WTC11 (cell line): ENCODE measurements around the gene CLEC1A.

ENCODE experiments used
- CBFB ChIP-seq: sonication (generic); formaldehyde crosslinking; IDR thresholded peaks from 2 replicates; pipeline ENCODE4 v1.8.1; 2022; ENCODE audit warnings: mild to moderate bottlenecking, low read depth, missing genetic modification reagents
- ETV6 ChIP-seq: sonication (generic); formaldehyde crosslinking; IDR thresholded peaks from 2 replicates; pipeline ENCODE4 v1.8.1; 2022; ENCODE audit warnings: mild to moderate bottlenecking, missing genetic modification reagents
- JUN ChIP-seq: sonication (generic); formaldehyde crosslinking; IDR thresholded peaks from 2 replicates; pipeline ENCODE4 v1.8.0; 2023; ENCODE audit warnings: mild to moderate bottlenecking, missing genetic modification reagents
- TEAD1 ChIP-seq: sonication (generic); formaldehyde crosslinking; IDR thresholded peaks from 2 replicates; pipeline ENCODE4 v1.8.0; 2022; ENCODE audit warnings: mild to moderate bottlenecking, missing genetic modification reagents
- ZBTB21 ChIP-seq: sonication (generic); formaldehyde crosslinking; IDR thresholded peaks from 2 replicates; pipeline ENCODE4 v1.8.1; 2023; ENCODE audit warnings: mild to moderate bottlenecking, missing genetic modification reagents, borderline replicate concordance
- ZNF396 ChIP-seq: fragments of 250-450 bp; sonication (Bioruptor Pico); IDR thresholded peaks from 2 replicates; pipeline ENCODE4 v1.8.0; 2021; ENCODE audit warnings: mild to moderate bottlenecking, moderate library complexity, borderline replicate concordance
- TF ChIP-seq, protein P1 (sequence below): sonication (generic); formaldehyde crosslinking; IDR thresholded peaks from 2 replicates; pipeline ENCODE4 v1.8.0; 2022; ENCODE audit warnings: mild to moderate bottlenecking, missing genetic modification reagents
- TF ChIP-seq, protein P2 (sequence below): fragments of 200-600 bp; IDR thresholded peaks from 2 replicates; pipeline ENCODE4 v1.8.0; 2022; ENCODE audit warnings: antibody characterized with exemption
- TF ChIP-seq, protein P3 (sequence below): sonication (generic); formaldehyde crosslinking; IDR thresholded peaks from 2 replicates; pipeline ENCODE4 v1.8.1; 2022; ENCODE audit warnings: missing genetic modification reagents, borderline replicate concordance
- TF ChIP-seq, protein P4 (sequence below): sonication (generic); formaldehyde crosslinking; IDR thresholded peaks from 2 replicates; pipeline ENCODE4 v1.8.1; 2023; ENCODE audit warnings: mild to moderate bottlenecking, missing genetic modification reagents, moderate library complexity

DNA sequence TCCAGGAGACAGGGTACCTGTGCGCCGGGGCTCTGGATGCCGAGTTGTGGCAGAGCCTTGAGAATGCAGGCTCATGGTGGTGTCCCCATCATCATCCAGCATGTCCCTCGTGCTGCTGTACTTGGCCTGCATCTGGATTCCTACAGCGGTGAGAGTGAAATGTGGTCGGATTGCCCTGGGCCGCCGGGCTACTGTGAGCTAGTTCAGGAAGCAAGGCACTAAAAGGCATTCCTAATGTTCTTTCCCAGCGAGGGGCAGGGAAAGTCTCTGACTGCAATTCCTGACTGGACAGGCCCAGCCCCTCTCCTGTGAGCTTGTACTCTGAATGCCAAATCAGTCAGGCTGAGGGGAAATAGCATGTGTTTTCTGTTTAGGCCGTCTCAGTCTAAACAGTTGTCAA lies at the start of gene CLEC1A:
- TF ChIP-seq, protein P1, sequence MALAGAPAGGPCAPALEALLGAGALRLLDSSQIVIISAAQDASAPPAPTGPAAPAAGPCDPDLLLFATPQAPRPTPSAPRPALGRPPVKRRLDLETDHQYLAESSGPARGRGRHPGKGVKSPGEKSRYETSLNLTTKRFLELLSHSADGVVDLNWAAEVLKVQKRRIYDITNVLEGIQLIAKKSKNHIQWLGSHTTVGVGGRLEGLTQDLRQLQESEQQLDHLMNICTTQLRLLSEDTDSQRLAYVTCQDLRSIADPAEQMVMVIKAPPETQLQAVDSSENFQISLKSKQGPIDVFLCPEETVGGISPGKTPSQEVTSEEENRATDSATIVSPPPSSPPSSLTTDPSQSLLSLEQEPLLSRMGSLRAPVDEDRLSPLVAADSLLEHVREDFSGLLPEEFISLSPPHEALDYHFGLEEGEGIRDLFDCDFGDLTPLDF (CRISPR knock-in tag): no peak
- TF ChIP-seq TEAD1 (CRISPR knock-in tag): no peak
- TF ChIP-seq, protein P2, sequence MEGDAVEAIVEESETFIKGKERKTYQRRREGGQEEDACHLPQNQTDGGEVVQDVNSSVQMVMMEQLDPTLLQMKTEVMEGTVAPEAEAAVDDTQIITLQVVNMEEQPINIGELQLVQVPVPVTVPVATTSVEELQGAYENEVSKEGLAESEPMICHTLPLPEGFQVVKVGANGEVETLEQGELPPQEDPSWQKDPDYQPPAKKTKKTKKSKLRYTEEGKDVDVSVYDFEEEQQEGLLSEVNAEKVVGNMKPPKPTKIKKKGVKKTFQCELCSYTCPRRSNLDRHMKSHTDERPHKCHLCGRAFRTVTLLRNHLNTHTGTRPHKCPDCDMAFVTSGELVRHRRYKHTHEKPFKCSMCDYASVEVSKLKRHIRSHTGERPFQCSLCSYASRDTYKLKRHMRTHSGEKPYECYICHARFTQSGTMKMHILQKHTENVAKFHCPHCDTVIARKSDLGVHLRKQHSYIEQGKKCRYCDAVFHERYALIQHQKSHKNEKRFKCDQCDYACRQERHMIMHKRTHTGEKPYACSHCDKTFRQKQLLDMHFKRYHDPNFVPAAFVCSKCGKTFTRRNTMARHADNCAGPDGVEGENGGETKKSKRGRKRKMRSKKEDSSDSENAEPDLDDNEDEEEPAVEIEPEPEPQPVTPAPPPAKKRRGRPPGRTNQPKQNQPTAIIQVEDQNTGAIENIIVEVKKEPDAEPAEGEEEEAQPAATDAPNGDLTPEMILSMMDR: no peak
- TF ChIP-seq JUN (CRISPR knock-in tag): no peak
- TF ChIP-seq ZBTB21 (CRISPR knock-in tag): no peak
- TF ChIP-seq CBFB (CRISPR knock-in tag): no peak
- TF ChIP-seq, protein P3, sequence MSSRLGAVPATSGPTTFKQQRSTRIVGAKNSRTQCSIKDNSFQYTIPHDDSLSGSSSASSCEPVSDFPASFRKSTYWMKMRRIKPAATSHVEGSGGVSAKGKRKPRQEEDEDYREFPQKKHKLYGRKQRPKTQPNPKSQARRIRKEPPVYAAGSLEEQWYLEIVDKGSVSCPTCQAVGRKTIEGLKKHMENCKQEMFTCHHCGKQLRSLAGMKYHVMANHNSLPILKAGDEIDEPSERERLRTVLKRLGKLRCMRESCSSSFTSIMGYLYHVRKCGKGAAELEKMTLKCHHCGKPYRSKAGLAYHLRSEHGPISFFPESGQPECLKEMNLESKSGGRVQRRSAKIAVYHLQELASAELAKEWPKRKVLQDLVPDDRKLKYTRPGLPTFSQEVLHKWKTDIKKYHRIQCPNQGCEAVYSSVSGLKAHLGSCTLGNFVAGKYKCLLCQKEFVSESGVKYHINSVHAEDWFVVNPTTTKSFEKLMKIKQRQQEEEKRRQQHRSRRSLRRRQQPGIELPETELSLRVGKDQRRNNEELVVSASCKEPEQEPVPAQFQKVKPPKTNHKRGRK (CRISPR knock-in tag): no peak
- no peak for TF ChIP-seq ETV6 (CRISPR knock-in tag)
- no peak for TF ChIP-seq ZNF396
- TF ChIP-seq, protein P4, sequence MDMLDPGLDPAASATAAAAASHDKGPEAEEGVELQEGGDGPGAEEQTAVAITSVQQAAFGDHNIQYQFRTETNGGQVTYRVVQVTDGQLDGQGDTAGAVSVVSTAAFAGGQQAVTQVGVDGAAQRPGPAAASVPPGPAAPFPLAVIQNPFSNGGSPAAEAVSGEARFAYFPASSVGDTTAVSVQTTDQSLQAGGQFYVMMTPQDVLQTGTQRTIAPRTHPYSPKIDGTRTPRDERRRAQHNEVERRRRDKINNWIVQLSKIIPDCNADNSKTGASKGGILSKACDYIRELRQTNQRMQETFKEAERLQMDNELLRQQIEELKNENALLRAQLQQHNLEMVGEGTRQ (CRISPR knock-in tag): no peak
